ENCODE measurements around the gene LCE4A. TPM values are rescaled to one million over a fixed set of nuclear protein-coding genes. Genes with fewer than 3 reads are reported as not detected.

The LCE4A gene
- total and polyA plus RNA-seq, 9 of the 15 experiments (the other 6 are each of a cell fraction or from before 2014, with no cell fraction given): not detected

DNA sequence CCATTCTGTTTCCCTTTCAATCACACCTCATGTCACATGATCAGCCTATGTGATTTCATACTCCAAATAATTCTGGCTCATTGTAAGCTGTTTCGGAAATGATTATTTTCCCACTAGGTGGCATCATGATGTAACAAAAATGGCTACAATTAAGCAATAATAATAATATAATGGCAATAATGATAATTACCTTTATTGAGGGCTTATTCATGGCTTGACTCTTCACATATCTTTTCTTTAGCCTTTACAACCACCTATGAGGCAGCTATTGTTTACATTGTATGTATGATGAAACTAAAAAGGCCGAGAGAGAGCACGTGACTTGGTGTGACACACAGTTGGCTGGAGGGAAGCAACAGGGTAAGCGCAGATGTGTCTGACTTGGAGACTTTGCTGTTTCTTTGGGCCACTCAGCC, 37.3 kb downstream of the LCE4A start:
- H3K4me2 ChIP-seq (ENCODE audit: insufficient read depth, low read length): peak overlapping the region; percentile 29; the same call in 1 of the 2 replicates
- TF ChIP-seq TARDBP (IDR thresholded peaks at IDR 0.05) (no peak), FOXP1 (CRISPR knock-in tag; IDR thresholded peaks at IDR 0.05) (no peak), NR0B1 (IDR thresholded peaks at IDR 0.05; ENCODE audit: partially characterized antibody) (no peak), POLR2A (conservative IDR thresholded peaks at IDR 0.05) (no peak), FOXA3 (CRISPR knock-in tag; conservative IDR thresholded peaks at IDR 0.05 in 1 of 2, IDR thresholded peaks at IDR 0.05 in 1 of 2) (no peak), MEF2A (IDR thresholded peaks at IDR 0.05; ENCODE audit: control insufficient read depth, low read depth, low read length) (no peak), ZNF57 (CRISPR knock-in tag; IDR thresholded peaks at IDR 0.05) (no peak), BRF1 (IDR thresholded peaks at IDR 0.05; ENCODE audit: borderline replicate concordance, extremely low read depth, insufficient read length) (no peak), ESRRA (IDR thresholded peaks at IDR 0.05; ENCODE audit: borderline replicate concordance, low read depth) (no peak)
- TF ChIP-seq, protein P1, sequence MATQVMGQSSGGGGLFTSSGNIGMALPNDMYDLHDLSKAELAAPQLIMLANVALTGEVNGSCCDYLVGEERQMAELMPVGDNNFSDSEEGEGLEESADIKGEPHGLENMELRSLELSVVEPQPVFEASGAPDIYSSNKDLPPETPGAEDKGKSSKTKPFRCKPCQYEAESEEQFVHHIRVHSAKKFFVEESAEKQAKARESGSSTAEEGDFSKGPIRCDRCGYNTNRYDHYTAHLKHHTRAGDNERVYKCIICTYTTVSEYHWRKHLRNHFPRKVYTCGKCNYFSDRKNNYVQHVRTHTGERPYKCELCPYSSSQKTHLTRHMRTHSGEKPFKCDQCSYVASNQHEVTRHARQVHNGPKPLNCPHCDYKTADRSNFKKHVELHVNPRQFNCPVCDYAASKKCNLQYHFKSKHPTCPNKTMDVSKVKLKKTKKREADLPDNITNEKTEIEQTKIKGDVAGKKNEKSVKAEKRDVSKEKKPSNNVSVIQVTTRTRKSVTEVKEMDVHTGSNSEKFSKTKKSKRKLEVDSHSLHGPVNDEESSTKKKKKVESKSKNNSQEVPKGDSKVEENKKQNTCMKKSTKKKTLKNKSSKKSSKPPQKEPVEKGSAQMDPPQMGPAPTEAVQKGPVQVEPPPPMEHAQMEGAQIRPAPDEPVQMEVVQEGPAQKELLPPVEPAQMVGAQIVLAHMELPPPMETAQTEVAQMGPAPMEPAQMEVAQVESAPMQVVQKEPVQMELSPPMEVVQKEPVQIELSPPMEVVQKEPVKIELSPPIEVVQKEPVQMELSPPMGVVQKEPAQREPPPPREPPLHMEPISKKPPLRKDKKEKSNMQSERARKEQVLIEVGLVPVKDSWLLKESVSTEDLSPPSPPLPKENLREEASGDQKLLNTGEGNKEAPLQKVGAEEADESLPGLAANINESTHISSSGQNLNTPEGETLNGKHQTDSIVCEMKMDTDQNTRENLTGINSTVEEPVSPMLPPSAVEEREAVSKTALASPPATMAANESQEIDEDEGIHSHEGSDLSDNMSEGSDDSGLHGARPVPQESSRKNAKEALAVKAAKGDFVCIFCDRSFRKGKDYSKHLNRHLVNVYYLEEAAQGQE (IDR thresholded peaks at IDR 0.05; ENCODE audit: borderline replicate concordance): peak; percentile 15; the same call in 1 of the 2 replicates
- TF ChIP-seq, protein P1 (CRISPR knock-in tag; IDR thresholded peaks at IDR 0.05; ENCODE audit: low read depth): no peak
- TF ChIP-seq, protein P2, sequence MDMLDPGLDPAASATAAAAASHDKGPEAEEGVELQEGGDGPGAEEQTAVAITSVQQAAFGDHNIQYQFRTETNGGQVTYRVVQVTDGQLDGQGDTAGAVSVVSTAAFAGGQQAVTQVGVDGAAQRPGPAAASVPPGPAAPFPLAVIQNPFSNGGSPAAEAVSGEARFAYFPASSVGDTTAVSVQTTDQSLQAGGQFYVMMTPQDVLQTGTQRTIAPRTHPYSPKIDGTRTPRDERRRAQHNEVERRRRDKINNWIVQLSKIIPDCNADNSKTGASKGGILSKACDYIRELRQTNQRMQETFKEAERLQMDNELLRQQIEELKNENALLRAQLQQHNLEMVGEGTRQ (CRISPR knock-in tag; IDR thresholded peaks at IDR 0.05): peak; percentile 69

More for the DNA sequence above, 37.3 kb downstream of the LCE4A start:
- FAIRE-seq (no peak), DNase-seq (ENCODE audit: extremely low read depth in 1 of 4, low spot score in 3 of 4) (peak in 1 of 4 experiments; percentile 8), ATAC-seq (peak; percentile 67)
- no peaks in the 10 kb centered on the region for H3K9me1 ChIP-seq (ENCODE audit: control insufficient read depth, insufficient read depth, low read length)
- H3K4me3 ChIP-seq: no peak overlapping the region
- H3K79me2 ChIP-seq (ENCODE audit: control insufficient read depth, insufficient read depth, low read length): no peaks in the 10 kb centered on the region
- no peak overlapping the region for H3K27ac ChIP-seq (ENCODE audit: extremely low read depth, low read depth, low read length)
- no TSS peak for BruUV-seq (replicated peaks)
- H4K20me1 ChIP-seq (replicated peaks; ENCODE audit: control insufficient read depth, insufficient read depth, low read length): no peaks in the 10 kb centered on the region
- H3K9ac ChIP-seq (ENCODE audit: insufficient read depth in 1 of 2, low read depth in 2 of 2, low read length in 2 of 2): no peak overlapping the region
- no peaks in the 10 kb centered on the region for H3K9me3 ChIP-seq (replicated peaks; ENCODE audit: control insufficient read depth, insufficient read depth, low read depth, low read length)
- H2AFZ ChIP-seq (ENCODE audit: low read depth, low read length): peak overlapping the region; percentile 59
- no peaks in the 10 kb centered on the region for H3K36me3 ChIP-seq (ENCODE audit: control insufficient read depth, insufficient read depth, low read length)
- intact Hi-C loops (cut with micrococcal nuclease) (loop anchor here (10.0 kb wide), 1 partner anchor 90 kb away; no protein-coding TSS in a partner anchor), in situ Hi-C loops (cut with MboI) (no loop called here)
- CTCF ChIA-PET (ENCODE audit: low intra/inter-chr PET ratio): no interaction called here
- 4% methylated on average over 4 of the region's 4 CpGs for WGBS (ENCODE audit: insufficient coverage, low coverage, missing lambda C conversion rate)
- no peaks in the 10 kb centered on the region for H3K4me1 ChIP-seq (replicated peaks in 1 of 2; ENCODE audit: control insufficient read depth in 2 of 2, insufficient read depth in 2 of 2, low read length in 2 of 2)
- POLR2A ChIA-PET: no interaction called here
- no peaks in the 10 kb centered on the region for H3K27me3 ChIP-seq (ENCODE audit: control insufficient read depth in 2 of 2, insufficient read depth in 2 of 2, low read length in 2 of 2)

All from K562 (cell line).